WTC11 (cell line): ENCODE results near the gene CAGE1.

Source experiments
- AFF4 ChIP-seq: sonication (generic); formaldehyde crosslinking; IDR thresholded peaks from 2 replicates; pipeline ENCODE4 v1.8.1; 2023; ENCODE audit warnings: mild to moderate bottlenecking, missing genetic modification reagents, borderline replicate concordance
- ATF2 ChIP-seq: sonication (generic); formaldehyde crosslinking; IDR thresholded peaks from 2 replicates; pipeline ENCODE4 v1.8.1; 2022; ENCODE audit warnings: low read depth, missing genetic modification reagents, borderline replicate concordance
- CBFB ChIP-seq: sonication (generic); formaldehyde crosslinking; IDR thresholded peaks from 2 replicates; pipeline ENCODE4 v1.8.1; 2022; ENCODE audit warnings: mild to moderate bottlenecking, low read depth, missing genetic modification reagents
- CREB1 ChIP-seq: sonication (generic); formaldehyde crosslinking; IDR thresholded peaks from 2 replicates; pipeline ENCODE4 v1.8.0; 2023; ENCODE audit warnings: mild to moderate bottlenecking, missing genetic modification reagents
- CREM ChIP-seq: sonication (generic); formaldehyde crosslinking; IDR thresholded peaks from 2 replicates; pipeline ENCODE4 v1.8.1; 2022; ENCODE audit warnings: mild to moderate bottlenecking, missing genetic modification reagents, moderate library complexity
- CTCF ChIP-seq: fragments of 200-600 bp; IDR thresholded peaks from 2 replicates; pipeline ENCODE4 v1.8.0; 2022; ENCODE audit warnings: antibody characterized with exemption
- JUN ChIP-seq: sonication (generic); formaldehyde crosslinking; IDR thresholded peaks from 2 replicates; pipeline ENCODE4 v1.8.0; 2023; ENCODE audit warnings: mild to moderate bottlenecking, missing genetic modification reagents
- KAT7 ChIP-seq: sonication (generic); formaldehyde crosslinking; IDR thresholded peaks from 2 replicates; pipeline ENCODE4 v1.8.1; 2023; ENCODE audit warnings: missing genetic modification reagents, mild to moderate bottlenecking, borderline replicate concordance
- MAX ChIP-seq: sonication (generic); formaldehyde crosslinking; IDR thresholded peaks from 2 replicates; pipeline ENCODE4 v1.8.0; 2022; ENCODE audit warnings: mild to moderate bottlenecking, missing genetic modification reagents
- NFYB ChIP-seq: sonication (generic); formaldehyde crosslinking; conservative IDR thresholded peaks from 2 replicates; pipeline ENCODE4 v1.8.0; 2022; ENCODE audit warnings: low read depth, missing genetic modification reagents
- ZNF396 ChIP-seq: fragments of 250-450 bp; sonication (Bioruptor Pico); IDR thresholded peaks from 2 replicates; pipeline ENCODE4 v1.8.0; 2021; ENCODE audit warnings: mild to moderate bottlenecking, moderate library complexity, borderline replicate concordance
- ZNF423 ChIP-seq: fragments of 250-450 bp; sonication (Bioruptor Pico); IDR thresholded peaks from 2 replicates; pipeline ENCODE4 v2.1.2; 2022; ENCODE audit warnings: mild to moderate bottlenecking, moderate library complexity

GRCh38 chr6:7433121-7433617, 43.6 kb upstream of the CAGE1 start:
- TF ChIP-seq CTCF (no peak), NFYB (no peak), JUN (CRISPR knock-in tag) (no peak), AFF4 (CRISPR knock-in tag) (no peak), KAT7 (no peak), CREM (no peak), CREB1 (no peak), MAX (CRISPR knock-in tag) (no peak), ATF2 (CRISPR knock-in tag) (no peak), ZNF423 (CRISPR knock-in tag) (no peak), CBFB (CRISPR knock-in tag) (no peak), ZNF396 (CRISPR knock-in tag) (no peak)
